H1 (cell line): ENCODE measurements around the gene PTEN. TPM values are rescaled to one million over a fixed set of nuclear protein-coding genes. Genes with fewer than 3 reads are reported as not detected.

Experiments used
- CTCF ChIA-PET: fragments of 300-600 bp; sonication (Branson Sonifier 250); formaldehyde crosslinking; loops from one replicate; lab custom pipeline; 2021; ENCODE audit not compliant: partially characterized antibody; lab: Charles Lee
- POLR2A ChIA-PET: fragments of 300-600 bp; sonication (Branson Sonifier 250); formaldehyde crosslinking; loops from one replicate; lab custom pipeline; 2021; ENCODE audit warnings: inconsistent platforms; ENCODE audit not compliant: partially characterized antibody; lab: Charles Lee
- DNase-seq, 2 experiments: peaks; one replicate each; pipeline versions ENCODE4 v3.0.0 to v3.0.0-alpha.2; 2010 to 2022; ENCODE audit warnings: low spot score in 2 of 2, low read depth in 1 of 2, mixed read lengths in 1 of 2
- FAIRE-seq: peaks from 2 replicates; lab custom pipeline; 2011; peaks lifted over from hg19 to GRCh38; lab: Jason Lieb, UNC
- H2AFZ ChIP-seq: 2 replicates; pipeline ENCODE4 v1.8.1; 2012; ENCODE audit warnings: low read length, inconsistent platforms
- H2AK5ac ChIP-seq: 2 replicates; pipeline ENCODE4 v1.6.1; 2013; ENCODE audit warnings: low read depth, low read length
- H2BK120ac ChIP-seq: replicated peaks from 2 replicates; pipeline ENCODE3; 2013; ENCODE audit warnings: low read depth, low read length, inconsistent platforms
- H2BK12ac ChIP-seq: 2 replicates; pipeline ENCODE4 v1.6.1; 2013; ENCODE audit warnings: low read depth, low read length
- H2BK15ac ChIP-seq: 2 replicates; pipeline ENCODE4 v1.6.1; 2013; ENCODE audit warnings: low read length
- H2BK20ac ChIP-seq: 2 replicates; pipeline ENCODE4 v1.6.1; 2013; ENCODE audit warnings: low read length
- H2BK5ac ChIP-seq: 2 replicates; pipeline ENCODE4 v1.6.1; 2013; ENCODE audit warnings: low read depth, low read length
- H3K14ac ChIP-seq: 2 replicates; pipeline ENCODE4 v1.6.1; 2013; ENCODE audit warnings: inconsistent platforms; ENCODE audit not compliant: insufficient read length
- H3K18ac ChIP-seq: 2 replicates; pipeline ENCODE4 v1.6.1; 2013; ENCODE audit warnings: low read length; ENCODE audit errors: extremely low read depth
- H3K23ac ChIP-seq: 2 replicates; pipeline ENCODE4 v1.6.1; 2013; ENCODE audit warnings: inconsistent platforms; ENCODE audit not compliant: insufficient read length
- H3K23me2 ChIP-seq: 2 replicates; pipeline ENCODE4 v1.6.1; 2013; ENCODE audit warnings: low read depth, low read length
- H3K27ac ChIP-seq: 2 replicates; pipeline ENCODE4 v1.6.1; 2011; ENCODE audit warnings: low read depth, low read length, inconsistent platforms
- H3K27me3 ChIP-seq, 4 experiments: replicated peaks in 1 of 4; 1 replicate in 1 of 4; 2 replicates in 3 of 4; pipeline versions ENCODE4 v1.6.1 to v1.8.1; 2011 to 2013; ENCODE audit warnings: low read length in 3 of 4, mild to moderate bottlenecking in 3 of 4, inconsistent platforms in 2 of 4, mixed read lengths in 2 of 4, moderate library complexity in 1 of 4; ENCODE audit not compliant: control insufficient read depth in 3 of 4, insufficient read depth in 3 of 4; ENCODE audit errors: extremely low read depth in 1 of 4
- H3K36me3 ChIP-seq, 4 experiments: 2 replicates each; pipeline versions ENCODE4 v1.6.1 to v1.8.1; 2011 to 2013; ENCODE audit warnings: mild to moderate bottlenecking in 4 of 4, low read length in 3 of 4, moderate library complexity in 2 of 4, control low read depth in 1 of 4, inconsistent platforms in 1 of 4; ENCODE audit not compliant: insufficient read depth in 4 of 4, control insufficient read depth in 2 of 4
- H3K4ac ChIP-seq: replicated peaks from 2 replicates; pipeline ENCODE3; 2013; ENCODE audit warnings: low read length, low read depth, mixed read lengths, inconsistent platforms; ENCODE audit not compliant: insufficient read length
- H3K4me1 ChIP-seq, 4 experiments: replicated peaks in 1 of 4; 1 replicate in 1 of 4; 2 replicates in 3 of 4; pipeline versions ENCODE4 v1.6.1 to v1.8.1; 2011 to 2013; ENCODE audit warnings: low read length in 3 of 4, inconsistent platforms in 2 of 4, mixed read lengths in 1 of 4; ENCODE audit not compliant: insufficient read depth in 4 of 4, control insufficient read depth in 3 of 4
- H3K4me2 ChIP-seq, 2 experiments: 2 replicates each; pipeline versions ENCODE4 v1.6.1 to v1.8.1; 2011 to 2013; ENCODE audit warnings: low read depth in 2 of 2, low read length in 2 of 2, control low read depth in 1 of 2, inconsistent platforms in 1 of 2, mild to moderate bottlenecking in 1 of 2; ENCODE audit not compliant: insufficient read depth in 1 of 2
- H3K4me3 ChIP-seq, 4 experiments: fragments of 200-600, 300-600 bp in 1 of 4; sonication (generic), shearing (Covaris generic), sonication (Bioruptor Twin) in 1 of 4; 2 replicates each; pipeline versions ENCODE4 v1.5.1 to v1.8.1; 2011 to 2016; ENCODE audit warnings: low read length in 4 of 4, low read depth in 3 of 4, control low read depth in 2 of 4, inconsistent platforms in 2 of 4, mild to moderate bottlenecking in 2 of 4, mixed read lengths in 1 of 4, moderate library complexity in 1 of 4; ENCODE audit not compliant: insufficient read depth in 2 of 4; ENCODE audit errors: extremely low read depth in 1 of 4
- H3K56ac ChIP-seq: replicated peaks from 2 replicates; pipeline ENCODE3; 2013; ENCODE audit warnings: low read depth, mild to moderate bottlenecking, mixed read lengths, low read length, inconsistent platforms; ENCODE audit not compliant: insufficient read length
- H3K79me1 ChIP-seq: 2 replicates; pipeline ENCODE4 v1.6.1; 2013; ENCODE audit warnings: low read depth, low read length, control low read depth
- H3K79me2 ChIP-seq, 2 experiments: 2 replicates each; pipeline versions ENCODE4 v1.6.1 to v1.8.1; 2012 to 2013; ENCODE audit warnings: low read length in 2 of 2, mild to moderate bottlenecking in 2 of 2, inconsistent platforms in 1 of 2; ENCODE audit not compliant: insufficient read depth in 2 of 2, control insufficient read depth in 1 of 2
- H3K9ac ChIP-seq, 4 experiments: replicated peaks in 1 of 4; 1 replicate in 1 of 4; 2 replicates in 3 of 4; pipeline versions ENCODE4 v1.6.1 to v1.8.1; 2011 to 2013; ENCODE audit warnings: low read depth in 3 of 4, low read length in 3 of 4, control low read depth in 2 of 4, mild to moderate bottlenecking in 2 of 4, moderate library complexity in 2 of 4, inconsistent platforms in 1 of 4; ENCODE audit errors: extremely low read depth in 1 of 4
- H3K9me3 ChIP-seq, 2 experiments: 2 replicates each; pipeline versions ENCODE4 v1.6.1 to v1.8.1; 2012 to 2013; ENCODE audit warnings: mild to moderate bottlenecking in 2 of 2, moderate library complexity in 2 of 2, control low read depth in 1 of 2, inconsistent platforms in 1 of 2, low read depth in 1 of 2, low read length in 1 of 2, mixed read lengths in 1 of 2; ENCODE audit not compliant: insufficient read depth in 2 of 2
- H4K20me1 ChIP-seq, 2 experiments: replicated peaks in 1 of 2; 2 replicates each; pipeline versions ENCODE3 to v1.8.1; 2011 to 2013; ENCODE audit warnings: inconsistent platforms in 2 of 2, low read length in 2 of 2, mild to moderate bottlenecking in 1 of 2; ENCODE audit not compliant: insufficient read depth in 2 of 2, control insufficient read depth in 1 of 2
- H4K5ac ChIP-seq: 2 replicates; pipeline ENCODE4 v1.6.1; 2013; ENCODE audit warnings: low read length, low read depth, mixed read lengths, inconsistent platforms; ENCODE audit not compliant: insufficient read length
- H4K8ac ChIP-seq: 2 replicates; pipeline ENCODE4 v1.8.0; 2013; ENCODE audit warnings: mild to moderate bottlenecking, moderate library complexity, low read length, inconsistent platforms; ENCODE audit not compliant: insufficient read depth; ENCODE audit errors: extremely low read depth
- H4K91ac ChIP-seq: replicated peaks from 2 replicates; pipeline ENCODE3; 2013; ENCODE audit warnings: low read length, mixed read lengths, inconsistent platforms; ENCODE audit not compliant: insufficient read length
- CEBPB ChIP-seq: IDR thresholded peaks from 2 replicates; pipeline ENCODE4 v1.6.1; 2012; ENCODE audit warnings: low read depth, low read length
- EZH2 ChIP-seq: fragments of 200-600 bp; sonication (generic); IDR thresholded peaks from 2 replicates; pipeline ENCODE4 v1.7.1; 2012; ENCODE audit warnings: low read depth, mild to moderate bottlenecking, moderate library complexity, low read length, inconsistent platforms; ENCODE audit not compliant: severe bottlenecking
- HDAC2 ChIP-seq, 2 experiments: fragments of 300-600 bp in 1 of 2; sonication (generic) in 1 of 2; IDR thresholded peaks; 2 replicates each; pipeline ENCODE4 v1.6.1; 2011 to 2012; ENCODE audit warnings: low read depth in 2 of 2, low read length in 2 of 2, mild to moderate bottlenecking in 2 of 2, moderate library complexity in 2 of 2, borderline replicate concordance in 1 of 2, inconsistent platforms in 1 of 2
- HDAC6 ChIP-seq: IDR thresholded peaks from one replicate; pipeline ENCODE4 v1.7.1; 2012; ENCODE audit warnings: low read depth, mild to moderate bottlenecking, inconsistent platforms, low read length, moderate library complexity
- NANOG ChIP-seq: IDR thresholded peaks from 2 replicates; pipeline ENCODE4 v1.6.1; 2011; ENCODE audit warnings: low read length, low read depth, mild to moderate bottlenecking, inconsistent platforms; ENCODE audit not compliant: insufficient read depth, poor library complexity, severe bottlenecking
- POLR2A ChIP-seq, 2 experiments: IDR thresholded peaks; 1 replicate in 1 of 2; 2 replicates in 1 of 2; pipeline ENCODE4 v1.6.1; 2011; ENCODE audit warnings: low read depth in 2 of 2, low read length in 2 of 2, mild to moderate bottlenecking in 2 of 2; ENCODE audit errors: control extremely low read depth in 1 of 2
- SIN3A ChIP-seq, 2 experiments: IDR thresholded peaks in 1 of 2; conservative IDR thresholded peaks in 1 of 2; 2 replicates each; pipeline ENCODE4 v1.6.1; 2011 to 2012; ENCODE audit warnings: low read length in 2 of 2, improper control_type of control experiment in 1 of 2, low read depth in 1 of 2, mild to moderate bottlenecking in 1 of 2
- SP4 ChIP-seq: IDR thresholded peaks from 2 replicates; pipeline ENCODE4 v1.6.1; 2012; ENCODE audit warnings: low read length, inconsistent platforms
- TAF1 ChIP-seq: IDR thresholded peaks from 2 replicates; pipeline ENCODE4 v1.6.1; 2011; ENCODE audit warnings: mild to moderate bottlenecking, low read depth, low read length
- TCF12 ChIP-seq: IDR thresholded peaks from 2 replicates; pipeline ENCODE4 v1.6.1; 2011; ENCODE audit warnings: low read depth, mild to moderate bottlenecking, low read length
- WGBS, 2 experiments: shearing (Covaris generic) in 1 of 2; methylation state at CpG; one replicate each; pipeline versions ENCODE4 v1.1.6 to v1.1.7; 2013 to 2015; ENCODE audit warnings: low lambda C conversion rate in 2 of 2, mixed read lengths in 2 of 2, inconsistent platforms in 1 of 2, low coverage in 1 of 2, missing lambda C conversion rate in 1 of 2; ENCODE audit not compliant: insufficient replicate concordance in 2 of 2, insufficient coverage in 1 of 2, insufficient read length in 1 of 2; ENCODE audit errors: extremely low coverage in 1 of 2, missing lambda C conversion rate in 1 of 2; 5-methylcytosine and 5-hydroxymethylcytosine counted together
- polyA plus RNA-seq, 7 experiments: library from polyadenylated mRNA; depleted of rRNA in 3 of 7; stranded (reverse) in 5 of 7; unstranded in 2 of 7; fragments of >200 nt in 5 of 7; fragments of 200-250 nt in 2 of 7; gene quantifications; 1 replicate in 5 of 7; 2 replicates in 1 of 7; 4 replicates in 1 of 7; pipeline versions ENCODE4 v1.2.1 to v1.2.3, GENCODE V29; 2011 to 2013; ENCODE audit warnings: missing spikeins in 2 of 7, mixed read lengths in 2 of 7
- total RNA-seq: library from RNA; stranded (reverse); fragmentation: NEBNext Ultra II Directional; extraction: Animal tissue kit (Norgen Biotek cat#: 25700); gene quantifications from 2 replicates; pipeline ENCODE4 v1.2.1, GENCODE V29; 2021
- TF ChIP-seq, protein P1 (sequence below): IDR thresholded peaks from 2 replicates; pipeline ENCODE4 v1.6.1; 2012; ENCODE audit warnings: low read length, inconsistent platforms
- TF ChIP-seq, protein P2 (sequence below): IDR thresholded peaks from 2 replicates; pipeline ENCODE4 v1.6.1; 2012; ENCODE audit warnings: inconsistent platforms

PTEN gene
- total and polyA plus RNA-seq, 2 of the 8 experiments (the other 6 are each of a cell fraction or from before 2014, with no cell fraction given), result 6.3 to 48.7 TPM

- POLR2A ChIA-PET, result interaction anchor here (1.8 kb wide), 1 partner anchor 25 kb away, joined by 4 read pairs; no protein-coding TSS in a partner anchor
- Histone ChIP-seq H2BK20ac (no peak overlapping the region), H2BK15ac (no peak overlapping the region), H3K23me2 (no peaks in the 10 kb centered on the region), H3K4me2 (no peak overlapping the region), H3K4ac (no peak overlapping the region), H3K27me3 (peaks cover 0 to 1% (median 0%) of the 10 kb centered on the region in 4 experiments; a peak in 1 of 7 replicates), H3K79me1 (peaks cover 3% of the 10 kb centered on the region; the same call in 1 of the 2 replicates), H4K8ac (no peak overlapping the region), H2BK120ac (no peak overlapping the region), H3K23ac (no peak overlapping the region), H3K27ac (no peak overlapping the region), H3K9ac (no peak overlapping the region), H3K18ac (no peak overlapping the region), H4K5ac (no peak overlapping the region), H3K36me3 (no peaks in the 10 kb centered on the region; a peak in 1 of 8 replicates), H3K14ac (no peak overlapping the region), H3K4me3 (no peak overlapping the region), H3K9me3 (no peaks in the 10 kb centered on the region), H4K91ac (no peak overlapping the region), H3K4me1 (peaks cover 0 to 9% (median 1%) of the 10 kb centered on the region in 4 experiments; a peak in 2 of 7 replicates), H2BK12ac (no peak overlapping the region), H3K56ac (no peak overlapping the region), H4K20me1 (peaks cover 0 to 2% of the 10 kb centered on the region in 2 experiments), H3K79me2 (peaks cover 3 to 84% of the 10 kb centered on the region in 2 experiments; a peak in 3 of 4 replicates), H2BK5ac (no peak overlapping the region), H2AK5ac (no peak overlapping the region), H2AFZ (no peak overlapping the region)
- DNase-seq (no peak), FAIRE-seq (no peak)
- WGBS, 2 experiments, result 86% methylated on average over 2 of the region's 2 CpGs; no CpG with 5 or more reads in 1 of the 2 experiments
- CTCF ChIA-PET, result interaction anchor here (1.2 kb wide), 1 partner anchor 44 kb away, joined by 3 read pairs; no protein-coding TSS in a partner anchor
- TF ChIP-seq EZH2, result no peak
- TF ChIP-seq SP4, result no peak
- TF ChIP-seq, protein P1, sequence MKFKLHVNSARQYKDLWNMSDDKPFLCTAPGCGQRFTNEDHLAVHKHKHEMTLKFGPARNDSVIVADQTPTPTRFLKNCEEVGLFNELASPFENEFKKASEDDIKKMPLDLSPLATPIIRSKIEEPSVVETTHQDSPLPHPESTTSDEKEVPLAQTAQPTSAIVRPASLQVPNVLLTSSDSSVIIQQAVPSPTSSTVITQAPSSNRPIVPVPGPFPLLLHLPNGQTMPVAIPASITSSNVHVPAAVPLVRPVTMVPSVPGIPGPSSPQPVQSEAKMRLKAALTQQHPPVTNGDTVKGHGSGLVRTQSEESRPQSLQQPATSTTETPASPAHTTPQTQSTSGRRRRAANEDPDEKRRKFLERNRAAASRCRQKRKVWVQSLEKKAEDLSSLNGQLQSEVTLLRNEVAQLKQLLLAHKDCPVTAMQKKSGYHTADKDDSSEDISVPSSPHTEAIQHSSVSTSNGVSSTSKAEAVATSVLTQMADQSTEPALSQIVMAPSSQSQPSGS, result no peak
- no peak for TF ChIP-seq SIN3A (conservative IDR thresholded peaks at IDR 0.05 in 1 of 2, IDR thresholded peaks at IDR 0.05 in 1 of 2; ENCODE audit: low read depth in 1 of 2, low read length in 2 of 2)
- no peak for TF ChIP-seq POLR2A (IDR thresholded peaks at IDR 0.05; ENCODE audit: control extremely low read depth in 1 of 2, low read depth in 2 of 2, low read length in 2 of 2)
- TF ChIP-seq NANOG, result no peak
- TF ChIP-seq, protein P2, sequence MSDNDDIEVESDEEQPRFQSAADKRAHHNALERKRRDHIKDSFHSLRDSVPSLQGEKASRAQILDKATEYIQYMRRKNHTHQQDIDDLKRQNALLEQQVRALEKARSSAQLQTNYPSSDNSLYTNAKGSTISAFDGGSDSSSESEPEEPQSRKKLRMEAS, result no peak
- no peak for TF ChIP-seq TCF12
- TF ChIP-seq HDAC6, result no peak
- TF ChIP-seq CEBPB, result no peak
- no peak for TF ChIP-seq TAF1
- TF ChIP-seq HDAC2 (IDR thresholded peaks at IDR 0.05; ENCODE audit: borderline replicate concordance in 1 of 2, low read depth in 2 of 2, low read length in 2 of 2), result no peak
Measured at GRCh38 chr10:87927091-87927490, 63.7 kb downstream of the PTEN start.
